ENCODE data around the gene SLC35C1.
"Not testable (repeated sequence)": the region's sequence is repeated elsewhere in the genome, so short reads cannot be mapped to it uniquely, and the experiment has no call there.

The SLC35C1 gene

GRCh38 chr11:45839204-45839603 lies 34.3 kb downstream of the SLC35C1 start:
- no peak overlapping the region for H3K27ac Mint-ChIP-seq
- no peak for DNase-seq
- H3K4me1 Mint-ChIP-seq (ENCODE audit: low read depth) = peaks cover 17% of the 10 kb centered on the region
- no peaks in the 10 kb centered on the region for H3K27me3 Mint-ChIP-seq
- H3K4me3 Mint-ChIP-seq = no peak overlapping the region
- H3K9me3 Mint-ChIP-seq = no peaks in the 10 kb centered on the region
- H3K36me3 Mint-ChIP-seq (ENCODE audit: low read depth) = no peaks in the 10 kb centered on the region

GRCh38 chr11:45840251-45840650 lies 35.3 kb downstream of the SLC35C1 start:
- not testable (repeated sequence) for H3K27ac Mint-ChIP-seq, DNase-seq
- H3K4me1 Mint-ChIP-seq (ENCODE audit: low read depth) = peaks cover 13% of the 10 kb centered on the region

GRCh38 chr11:45843158-45843924 lies 38.4 kb downstream of the SLC35C1 start:
- H3K27ac Mint-ChIP-seq = no peak overlapping the region
- H3K4me3 Mint-ChIP-seq = peak overlapping the region; percentile 28
- H3K36me3 Mint-ChIP-seq (ENCODE audit: low read depth) = no peaks in the 10 kb centered on the region
- peaks cover 28% of the 10 kb centered on the region for H3K4me1 Mint-ChIP-seq (ENCODE audit: low read depth)
- no peaks in the 10 kb centered on the region for H3K27me3 Mint-ChIP-seq
- peak; percentile 87 for DNase-seq
- H3K9me3 Mint-ChIP-seq = no peaks in the 10 kb centered on the region

More at GRCh38 chr11:45840251-45840650, 35.3 kb downstream of the SLC35C1 start:
- not testable (repeated sequence) for H3K9me3 Mint-ChIP-seq; H3K27me3 Mint-ChIP-seq; H3K4me3 Mint-ChIP-seq; H3K36me3 Mint-ChIP-seq (ENCODE audit: low read depth)

GRCh38 chr11:45844822-45845578 lies 40.1 kb downstream of the SLC35C1 start:
- no peak for DNase-seq
- Mint-ChIP-seq H3K36me3 (ENCODE audit: low read depth) (no peaks in the 10 kb centered on the region), H3K4me3 (no peak overlapping the region), H3K4me1 (ENCODE audit: low read depth) (peaks cover 40% of the 10 kb centered on the region), H3K27me3 (no peaks in the 10 kb centered on the region), H3K27ac (no peak overlapping the region), H3K9me3 (no peaks in the 10 kb centered on the region)

GRCh38 chr11:45846174-45846675 lies 41.3 kb downstream of the SLC35C1 start:
- Mint-ChIP-seq H3K36me3 (ENCODE audit: low read depth) (peaks cover 2% of the 10 kb centered on the region), H3K4me3 (peak overlapping the region; percentile 85), H3K27ac (peak overlapping the region; percentile 93), H3K9me3 (no peaks in the 10 kb centered on the region), H3K27me3 (no peaks in the 10 kb centered on the region), H3K4me1 (ENCODE audit: low read depth) (peaks cover 53% of the 10 kb centered on the region)
- DNase-seq = no peak

- Mint-ChIP-seq H3K9me3 (no peaks in the 10 kb centered on the region), H3K27me3 (no peaks in the 10 kb centered on the region), H3K4me1 (ENCODE audit: low read depth) (peaks cover 60% of the 10 kb centered on the region), H3K4me3 (peak within 1 kb of the TSS; percentile 85), H3K27ac (peak within 1 kb of the TSS; percentile 93), H3K36me3 (ENCODE audit: low read depth) (peaks cover 2% of the 10 kb centered on the region)
- peak; percentile 99 for DNase-seq
These were observed 42.3 kb downstream of the SLC35C1 start, which contains the start of gene CRY2 for GRCh38 chr11:45846974-45847910. CRY2 (plus strand) TSS chr11:45847475; CDS start chr11:45847491, 16 bp downstream.

GRCh38 chr11:45847911-45848316 lies 43.0 kb downstream of the SLC35C1 start:
- Mint-ChIP-seq H3K4me1 (ENCODE audit: low read depth) (peaks cover 65% of the 10 kb centered on the region), H3K4me3 (peak overlapping the region; percentile 85)

GRCh38 chr11:45848654-45849081 lies 43.7 kb downstream of the SLC35C1 start:
- Mint-ChIP-seq H3K4me1 (ENCODE audit: low read depth) (peaks cover 61% of the 10 kb centered on the region), H3K9me3 (no peaks in the 10 kb centered on the region), H3K27ac (no peak overlapping the region), H3K4me3 (peak overlapping the region; percentile 85), H3K36me3 (ENCODE audit: low read depth) (peaks cover 2% of the 10 kb centered on the region), H3K27me3 (no peaks in the 10 kb centered on the region)
- no peak for DNase-seq

More at GRCh38 chr11:45847911-45848316, 43.0 kb downstream of the SLC35C1 start:
- no peak for DNase-seq
- no peaks in the 10 kb centered on the region for H3K27me3 Mint-ChIP-seq
- peaks cover 2% of the 10 kb centered on the region for H3K36me3 Mint-ChIP-seq (ENCODE audit: low read depth)
- no peaks in the 10 kb centered on the region for H3K9me3 Mint-ChIP-seq
- H3K27ac Mint-ChIP-seq = peak overlapping the region; percentile 88

- Mint-ChIP-seq H3K36me3 (ENCODE audit: low read depth) (peaks cover 4% of the 10 kb centered on the region), H3K27ac (no peak overlapping the region), H3K27me3 (no peaks in the 10 kb centered on the region), H3K9me3 (no peaks in the 10 kb centered on the region), H3K4me3 (no peak overlapping the region), H3K4me1 (ENCODE audit: low read depth) (peaks cover 62% of the 10 kb centered on the region)
- no peak for DNase-seq
These were observed 45.5 kb downstream of the SLC35C1 start for GRCh38 chr11:45850446-45850845.

GRCh38 chr11:45851228-45851627 lies 46.3 kb downstream of the SLC35C1 start:
- Mint-ChIP-seq H3K36me3 (ENCODE audit: low read depth) (peaks cover 12% of the 10 kb centered on the region), H3K27ac (no peak overlapping the region), H3K4me1 (ENCODE audit: low read depth) (peaks cover 59% of the 10 kb centered on the region), H3K27me3 (no peaks in the 10 kb centered on the region), H3K9me3 (no peaks in the 10 kb centered on the region), H3K4me3 (no peak overlapping the region)
- no peak for DNase-seq

- H3K27ac Mint-ChIP-seq = no peak overlapping the region
- no peaks in the 10 kb centered on the region for H3K27me3 Mint-ChIP-seq
- H3K36me3 Mint-ChIP-seq (ENCODE audit: low read depth) = peaks cover 21% of the 10 kb centered on the region
- no peak overlapping the region for H3K4me3 Mint-ChIP-seq
- peaks cover 51% of the 10 kb centered on the region for H3K4me1 Mint-ChIP-seq (ENCODE audit: low read depth)
- DNase-seq = no peak
- no peaks in the 10 kb centered on the region for H3K9me3 Mint-ChIP-seq
These were observed 47.2 kb downstream of the SLC35C1 start for GRCh38 chr11:45852018-45852711.

GRCh38 chr11:45852712-45853101 lies 47.8 kb downstream of the SLC35C1 start:
- H3K9me3 Mint-ChIP-seq = no peaks in the 10 kb centered on the region
- H3K27me3 Mint-ChIP-seq = no peaks in the 10 kb centered on the region
- H3K4me1 Mint-ChIP-seq (ENCODE audit: low read depth) = peaks cover 51% of the 10 kb centered on the region
- no peak overlapping the region for H3K27ac Mint-ChIP-seq
- DNase-seq = no peak
- peaks cover 25% of the 10 kb centered on the region for H3K36me3 Mint-ChIP-seq (ENCODE audit: low read depth)
- no peak overlapping the region for H3K4me3 Mint-ChIP-seq

GRCh38 chr11:45853332-45854219 lies 48.6 kb downstream of the SLC35C1 start:
- Mint-ChIP-seq H3K27ac (no peak overlapping the region), H3K36me3 (ENCODE audit: low read depth) (peaks cover 33% of the 10 kb centered on the region), H3K9me3 (no peaks in the 10 kb centered on the region), H3K4me1 (ENCODE audit: low read depth) (peaks cover 44% of the 10 kb centered on the region), H3K4me3 (no peak overlapping the region), H3K27me3 (no peaks in the 10 kb centered on the region)
- DNase-seq = no peak

Data from activated T-cell treated with anti-CD3 and anti-CD28 coated beads, Interleukin-2, amount 50 U/mL, for 24 hours (primary cell).